ENCODE measurements around the gene FGL2.
"Not testable (repeated sequence)": the region's sequence is repeated elsewhere in the genome, so short reads cannot be mapped to it uniquely, and the experiment has no call there.

The FGL2 gene

GRCh38 chr7:77157446-77157845 is 42.2 kb downstream of the FGL2 start:
- H3K27me3 ChIP-seq (ENCODE audit: control insufficient read depth, insufficient read depth, low read length) = no peaks in the 10 kb centered on the region
- no peaks in the 10 kb centered on the region for H3K9me3 ChIP-seq (ENCODE audit: control insufficient read depth, low read length)
- H3K36me3 ChIP-seq (ENCODE audit: control insufficient read depth, insufficient read depth, low read length) = no peaks in the 10 kb centered on the region
- no peak overlapping the region for H3K4me2 ChIP-seq (ENCODE audit: low read length)
- H3K79me2 ChIP-seq = no peaks in the 10 kb centered on the region
- no peak for TF ChIP-seq CTCF (IDR thresholded peaks at IDR 0.05)
- no peak overlapping the region for H3K4me3 ChIP-seq (ENCODE audit: low read depth, low read length)
- H3K27ac ChIP-seq = no peak overlapping the region
- no peaks in the 10 kb centered on the region for H3K4me1 ChIP-seq
- H2AFZ ChIP-seq = no peak overlapping the region
- no peak overlapping the region for H3K9ac ChIP-seq

- H3K9ac ChIP-seq; H3K36me3 ChIP-seq (ENCODE audit: control insufficient read depth, insufficient read depth, low read length); H3K79me2 ChIP-seq; H2AFZ ChIP-seq; H3K4me3 ChIP-seq (ENCODE audit: low read depth, low read length); H3K4me1 ChIP-seq; H3K9me3 ChIP-seq (ENCODE audit: control insufficient read depth, low read length); H3K4me2 ChIP-seq (ENCODE audit: low read length); H3K27me3 ChIP-seq (ENCODE audit: control insufficient read depth, insufficient read depth, low read length); H3K27ac ChIP-seq: not testable (repeated sequence)
Observed at GRCh38 chr7:77157034-77157433, 42.6 kb downstream of the FGL2 start.

DNA sequence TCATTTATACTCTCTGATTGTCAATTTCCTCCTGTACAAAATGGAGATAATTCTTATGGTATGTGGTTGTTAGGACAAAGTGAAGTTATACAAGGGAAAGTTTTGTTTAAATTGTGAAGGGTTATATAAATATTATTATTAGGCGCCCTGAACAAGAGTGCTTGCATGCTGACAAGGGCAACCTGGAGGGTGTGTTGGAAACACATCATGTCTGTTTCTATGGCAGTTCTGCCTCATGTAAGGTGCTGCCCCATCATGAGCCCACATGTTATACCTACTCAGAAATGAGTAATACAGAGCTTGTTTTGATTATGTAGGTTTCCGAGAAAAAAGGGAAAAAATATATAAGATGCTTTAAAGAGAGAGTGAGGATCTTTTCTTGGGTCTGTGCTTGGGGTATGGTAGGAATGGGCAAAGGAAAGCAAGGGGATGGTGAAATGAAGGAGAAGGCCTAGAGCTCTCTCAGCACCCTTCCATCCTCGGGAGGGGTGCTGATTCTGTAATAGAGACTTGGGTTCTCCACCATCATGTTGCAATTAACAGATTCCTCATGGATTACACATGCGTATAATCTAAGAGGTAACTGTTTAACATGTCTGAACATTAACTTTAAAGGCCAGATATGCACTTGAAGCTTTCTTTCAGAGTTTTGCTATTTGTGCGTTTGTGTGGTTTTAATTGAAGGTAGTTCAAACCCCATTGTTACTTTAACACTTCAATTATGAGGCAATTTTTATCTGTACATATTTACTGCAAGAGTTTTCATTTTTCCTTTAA is 43.8 kb downstream of the FGL2 start:
- H3K4me3 ChIP-seq (ENCODE audit: low read depth, low read length); H3K9me3 ChIP-seq (ENCODE audit: control insufficient read depth, low read length); H2AFZ ChIP-seq; H3K27ac ChIP-seq; H3K27me3 ChIP-seq (ENCODE audit: control insufficient read depth, insufficient read depth, low read length); H3K4me2 ChIP-seq (ENCODE audit: low read length); H3K4me1 ChIP-seq; H3K79me2 ChIP-seq; H3K9ac ChIP-seq; H3K36me3 ChIP-seq (ENCODE audit: control insufficient read depth, insufficient read depth, low read length): not testable (repeated sequence)

DNA sequence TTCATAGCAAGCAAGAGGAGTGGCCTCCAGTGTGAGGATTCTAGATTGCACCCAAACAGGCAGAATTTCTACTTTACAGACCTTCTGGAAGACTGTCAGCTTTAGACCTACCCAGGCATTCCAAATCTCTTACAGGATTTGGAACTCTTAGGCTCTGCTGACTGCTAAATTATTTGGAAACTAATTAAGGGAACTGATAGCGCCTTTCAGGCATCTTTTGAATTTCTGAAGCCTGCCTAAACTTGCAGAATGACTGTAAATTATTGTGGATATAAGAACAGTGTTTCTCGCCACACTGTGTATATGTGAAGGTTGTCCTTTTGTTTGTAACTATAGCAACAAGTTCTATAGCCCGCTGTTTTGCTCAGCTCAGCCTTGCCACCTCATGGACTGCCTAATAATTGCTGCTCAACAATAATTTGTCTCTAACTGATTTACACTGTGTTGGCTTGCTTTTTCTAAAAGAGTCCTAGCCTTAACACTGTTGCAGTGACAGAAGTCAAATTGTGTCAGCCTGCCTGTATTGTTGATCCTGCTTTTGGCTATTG is 44.6 kb downstream of the FGL2 start:
- not testable (repeated sequence) for H2AFZ ChIP-seq; H3K36me3 ChIP-seq (ENCODE audit: control insufficient read depth, insufficient read depth, low read length); H3K4me1 ChIP-seq; H3K4me2 ChIP-seq (ENCODE audit: low read length); H3K4me3 ChIP-seq (ENCODE audit: low read depth, low read length); H3K27me3 ChIP-seq (ENCODE audit: control insufficient read depth, insufficient read depth, low read length); H3K27ac ChIP-seq; H3K79me2 ChIP-seq; H3K9me3 ChIP-seq (ENCODE audit: control insufficient read depth, low read length); H3K9ac ChIP-seq

GRCh38 chr7:77152232-77152631 is 47.4 kb downstream of the FGL2 start:
- H3K9me3 ChIP-seq (ENCODE audit: control insufficient read depth, low read length); H3K4me1 ChIP-seq; H3K27me3 ChIP-seq (ENCODE audit: control insufficient read depth, insufficient read depth, low read length); H3K9ac ChIP-seq; H3K4me3 ChIP-seq (ENCODE audit: low read depth, low read length); H2AFZ ChIP-seq; H3K79me2 ChIP-seq; H3K27ac ChIP-seq; H3K36me3 ChIP-seq (ENCODE audit: control insufficient read depth, insufficient read depth, low read length); H3K4me2 ChIP-seq (ENCODE audit: low read length): not testable (repeated sequence)

All from parathyroid adenoma (tissue), 2 donors.